Measurements from ENCODE around the gene SMPX.

GRCh38 chrX:21764008-21764407 is 6.1 kb upstream of the SMPX start:
- no peak for TF ChIP-seq PATZ1 (CRISPR knock-in tag; IDR thresholded peaks at IDR 0.05; ENCODE audit: borderline replicate concordance)
- TF ChIP-seq ZFP3 (CRISPR knock-in tag; IDR thresholded peaks at IDR 0.05), result no peak
- no peak for TF ChIP-seq ZNF565 (CRISPR knock-in tag; conservative IDR thresholded peaks at IDR 0.05; ENCODE audit: low read depth)
- TF ChIP-seq ISL1 (CRISPR knock-in tag; IDR thresholded peaks at IDR 0.05), result no peak
- no peak for TF ChIP-seq ZFP30 (CRISPR knock-in tag; IDR thresholded peaks at IDR 0.05)
- TF ChIP-seq CREB5 (CRISPR knock-in tag; IDR thresholded peaks at IDR 0.05; ENCODE audit: low read depth), result no peak
- no peak for TF ChIP-seq CSDC2 (CRISPR knock-in tag; IDR thresholded peaks at IDR 0.05)
- no peak for TF ChIP-seq ARNTL (CRISPR knock-in tag; IDR thresholded peaks at IDR 0.05; ENCODE audit: borderline replicate concordance, low read depth)
- no peak for TF ChIP-seq PPARA (CRISPR knock-in tag; IDR thresholded peaks at IDR 0.05; ENCODE audit: borderline replicate concordance)
- TF ChIP-seq OSR1 (CRISPR knock-in tag; IDR thresholded peaks at IDR 0.05), result no peak
- TF ChIP-seq CSRNP3 (CRISPR knock-in tag; IDR thresholded peaks at IDR 0.05), result no peak
- TF ChIP-seq ZC3H10 (CRISPR knock-in tag; IDR thresholded peaks at IDR 0.05), result no peak
